Calu3 (cell line): Measurements from ENCODE around the gene NEU2. TPM values are rescaled to one million over a fixed set of nuclear protein-coding genes. Genes with fewer than 3 reads are reported as not detected.

ENCODE experiments used
- BruUV-seq: library from RNA; stranded (reverse); fragments of 400-500 nt; replicated peaks from 2 replicates; lab custom pipeline; 2021; lab: Mats Ljungman, UMichigan
- CTCF ChIA-PET: fragments of 300-600 bp; sonication (Branson Sonifier 250); formaldehyde crosslinking; loops from one replicate; lab custom pipeline; 2022; ENCODE audit warnings: antibody characterized with exemption; lab: Charles Lee
- DNase-seq: peaks from one replicate; pipeline ENCODE4 v3.0.0; 2022
- H3K27ac Mint-ChIP-seq: one replicate; pipeline ENCODE4 v1.8.0; 2022; ENCODE audit warnings: mixed read lengths; ENCODE audit not compliant: unreplicated experiment
- H3K27me3 Mint-ChIP-seq: one replicate; pipeline ENCODE4 v1.8.0; 2022; ENCODE audit warnings: mixed read lengths; ENCODE audit not compliant: unreplicated experiment
- H3K36me3 Mint-ChIP-seq: one replicate; pipeline ENCODE4 v1.8.0; 2022; ENCODE audit warnings: mild to moderate bottlenecking, moderate library complexity, mixed read lengths; ENCODE audit not compliant: insufficient read depth, unreplicated experiment
- H3K4me1 Mint-ChIP-seq: one replicate; pipeline ENCODE4 v1.8.0; 2022; ENCODE audit warnings: mild to moderate bottlenecking, low read depth, mixed read lengths; ENCODE audit not compliant: unreplicated experiment
- H3K4me3 Mint-ChIP-seq: one replicate; pipeline ENCODE4 v1.8.0; 2022; ENCODE audit warnings: mild to moderate bottlenecking, low read depth, moderate library complexity, mixed read lengths; ENCODE audit not compliant: unreplicated experiment
- H3K9me3 Mint-ChIP-seq: one replicate; pipeline ENCODE4 v1.8.0; 2022; ENCODE audit warnings: low read depth, mixed read lengths; ENCODE audit not compliant: unreplicated experiment
- CTCF ChIP-seq: fragments of 200-600 bp; IDR thresholded peaks from one replicate; pipeline ENCODE4 v1.8.0; 2022; ENCODE audit warnings: antibody characterized with exemption; ENCODE audit not compliant: unreplicated experiment
- intact Hi-C: fragments of 100-400 bp; cut with micrococcal nuclease; formaldehyde crosslinking; loops from one replicate; pipeline ENCODE4 v1.10.0; 2022; ENCODE audit not compliant: unreplicated experiment
- total RNA-seq: library from RNA; stranded (reverse); gene quantifications from 2 replicates; pipeline ENCODE4 v1.2.3, GENCODE V29; 2022

NEU2 gene
- total RNA-seq, 1 experiment from 2014 or later = not detected

- TF ChIP-seq CTCF = no peak
- no TSS peak for BruUV-seq
- Mint-ChIP-seq H3K27ac (no peak overlapping the region), H3K4me3 (no peak overlapping the region), H3K4me1 (no peaks in the 10 kb centered on the region), H3K9me3 (no peaks in the 10 kb centered on the region), H3K27me3 (peaks cover 63% of the 10 kb centered on the region), H3K36me3 (no peaks in the 10 kb centered on the region)
- DNase-seq = no peak
- intact Hi-C loops = no loop called here
- CTCF ChIA-PET = no interaction called here
Measured at GRCh38 chr2:233041722-233042323, 9.4 kb downstream of the NEU2 start.

- TF ChIP-seq CTCF = no peak
- Mint-ChIP-seq H3K4me3 (no peak overlapping the region), H3K4me1 (no peaks in the 10 kb centered on the region), H3K36me3 (no peaks in the 10 kb centered on the region), H3K27me3 (peaks cover 70% of the 10 kb centered on the region), H3K27ac (no peak overlapping the region), H3K9me3 (no peaks in the 10 kb centered on the region)
- CTCF ChIA-PET = no interaction called here
- BruUV-seq = no TSS peak
- intact Hi-C loops = no loop called here
- DNase-seq = no peak
Measured at GRCh38 chr2:233042549-233042948, 10.1 kb downstream of the NEU2 start.

GRCh38 chr2:233044974-233045605 is 12.6 kb downstream of the NEU2 start:
- H3K4me3 Mint-ChIP-seq = no peak overlapping the region
- no TSS peak for BruUV-seq
- no peak for TF ChIP-seq CTCF
- CTCF ChIA-PET = no interaction called here
- DNase-seq = no peak
- H3K36me3 Mint-ChIP-seq = no peaks in the 10 kb centered on the region
- intact Hi-C loops = no loop called here
- peaks cover 9% of the 10 kb centered on the region for H3K4me1 Mint-ChIP-seq
- H3K27me3 Mint-ChIP-seq = peaks cover 90% of the 10 kb centered on the region
- no peak overlapping the region for H3K27ac Mint-ChIP-seq
- no peaks in the 10 kb centered on the region for H3K9me3 Mint-ChIP-seq

- TF ChIP-seq CTCF = no peak
- H3K36me3 Mint-ChIP-seq = no peaks in the 10 kb centered on the region
- peaks cover 9% of the 10 kb centered on the region for H3K4me1 Mint-ChIP-seq
- peaks cover 83% of the 10 kb centered on the region for H3K27me3 Mint-ChIP-seq
- no peak for DNase-seq
- no peak overlapping the region for H3K27ac Mint-ChIP-seq
- BruUV-seq = no TSS peak
- CTCF ChIA-PET = no interaction called here
- intact Hi-C loops = no loop called here
- no peaks in the 10 kb centered on the region for H3K9me3 Mint-ChIP-seq
- no peak overlapping the region for H3K4me3 Mint-ChIP-seq
Measured at GRCh38 chr2:233047206-233047605, 14.7 kb downstream of the NEU2 start.
